Adrenal gland (tissue), 12 donors: ENCODE data around the gene MAD1L1. TPM values are rescaled to one million over a fixed set of nuclear protein-coding genes. Genes with fewer than 3 reads are reported as not detected.
"Not testable (repeated sequence)": the region's sequence is repeated elsewhere in the genome, so short reads cannot be mapped to it uniquely, and the experiment has no call there.

Experiments
- DNase-seq, 7 donors: peaks; one replicate each; pipeline ENCODE4 v3.0.0-alpha.2; 2019 to 2020
- H3K27ac ChIP-seq, 5 donors: fragments of 200-600 bp; sonication (generic) in 4 of 5; 1 replicate in 3 of 5; 2 replicates in 2 of 5; pipeline versions ENCODE4 v1.5.1 to v1.8.0; 2016 to 2020; ENCODE audit warnings: mild to moderate bottlenecking in 1 of 5
- H3K27me3 ChIP-seq: fragments of 200-600 bp; 2 replicates; pipeline ENCODE4 v1.8.0; 2021
- H3K36me3 ChIP-seq, 2 donors: fragments of 200-600 bp; replicated peaks in 1 of 2; 1 replicate in 1 of 2; 2 replicates in 1 of 2; pipeline versions ENCODE4 v1.5.1 to v1.8.0; 2018 to 2022
- H3K4me1 ChIP-seq, 2 donors: fragments of 200-600 bp; replicated peaks in 1 of 2; 1 replicate in 1 of 2; 2 replicates in 1 of 2; pipeline versions ENCODE4 v1.5.1 to v1.8.0; 2018 to 2021
- H3K4me3 ChIP-seq, 4 donors: fragments of 200-600 bp; sonication (generic) in 3 of 4; one replicate each; pipeline ENCODE4 v1.5.1; 2016 to 2018
- H3K9me3 ChIP-seq, 3 donors: fragments of 200-600 bp; sonication (generic) in 1 of 3; replicated peaks in 1 of 3; 1 replicate in 2 of 3; 2 replicates in 1 of 3; pipeline versions ENCODE4 v1.5.1 to v1.8.0; 2016 to 2021
- POLR2A ChIP-seq, 2 donors: fragments of 450-650 bp; IDR thresholded peaks; one replicate each; pipeline ENCODE4 v1.6.1; 2017; ENCODE audit warnings: antibody characterized with exemption in 2 of 2, mild to moderate bottlenecking in 2 of 2, moderate library complexity in 1 of 2
- WGBS, 4 donors: extraction: QIAGEN DNeasy Blood & Tissue Kit in 2 of 4; methylation state at CpG; one replicate each; pipeline versions ENCODE4 v1.1.5 to v1.1.7; 2013 to 2017; 5-methylcytosine and 5-hydroxymethylcytosine counted together
- intact Hi-C, 2 donors: fragments of 100-400 bp; cut with DNase I; formaldehyde crosslinking; loops; one replicate each; pipeline versions ENCODE4 v1.14.1 to v1.15.0; 2022 to 2023
- polyA plus RNA-seq, 3 donors: library from polyadenylated mRNA; stranded (reverse); fragments of 200-250 nt in 2 of 3; fragments of 350-450 nt in 1 of 3; fragmentation: Illumina TruSeq in 1 of 3; extraction: RNeasy Lipid Tissue Mini Kit (QIAGEN cat#74804) in 1 of 3; gene quantifications; one replicate each; pipeline ENCODE4 v1.2.3, GENCODE V29; 2013 to 2014
- total RNA-seq, 9 donors: library from RNA; depleted of rRNA in 4 of 9; stranded (reverse); fragments of >200 nt in 4 of 9; fragments of 120-200 nt in 1 of 9; fragmentation: NEBNext Ultra II Directional in 1 of 9; extraction: Animal tissue kit (Norgen Biotek cat#: 25700) in 1 of 9; gene quantifications; one replicate each; pipeline versions ENCODE4 v1.1.0 to v1.2.4, GENCODE V29; 2013 to 2023
- TF ChIP-seq, protein P1 (sequence below), 6 experiments: fragments of 450-650 bp in 4 of 6; fragments of 200-600 bp in 2 of 6; sonication (generic) in 1 of 6; IDR thresholded peaks; 1 replicate in 5 of 6; 2 replicates in 1 of 6; pipeline versions ENCODE4 v1.5.1 to v1.8.0; 2016 to 2021; ENCODE audit warnings: antibody characterized with exemption in 6 of 6, mild to moderate bottlenecking in 2 of 6, moderate library complexity in 1 of 6
- donor health status: healthy with polysubstance abuse.
- donor health status: Bipolar disorder and iron deficiency.
- donor health status: DM: yes; HTN: yes; CAD: no.
- donor health status: DM: no; HTN: no; CAD: no.
- donor health status: DM: no; HTN: no; CAD: no.
- donor health status: DM: yes; HTN: yes; CAD: no.

Gene MAD1L1
- total and polyA plus RNA-seq, 12 donors, result 6.7 to 87.7 (median 28.9) TPM

DNA sequence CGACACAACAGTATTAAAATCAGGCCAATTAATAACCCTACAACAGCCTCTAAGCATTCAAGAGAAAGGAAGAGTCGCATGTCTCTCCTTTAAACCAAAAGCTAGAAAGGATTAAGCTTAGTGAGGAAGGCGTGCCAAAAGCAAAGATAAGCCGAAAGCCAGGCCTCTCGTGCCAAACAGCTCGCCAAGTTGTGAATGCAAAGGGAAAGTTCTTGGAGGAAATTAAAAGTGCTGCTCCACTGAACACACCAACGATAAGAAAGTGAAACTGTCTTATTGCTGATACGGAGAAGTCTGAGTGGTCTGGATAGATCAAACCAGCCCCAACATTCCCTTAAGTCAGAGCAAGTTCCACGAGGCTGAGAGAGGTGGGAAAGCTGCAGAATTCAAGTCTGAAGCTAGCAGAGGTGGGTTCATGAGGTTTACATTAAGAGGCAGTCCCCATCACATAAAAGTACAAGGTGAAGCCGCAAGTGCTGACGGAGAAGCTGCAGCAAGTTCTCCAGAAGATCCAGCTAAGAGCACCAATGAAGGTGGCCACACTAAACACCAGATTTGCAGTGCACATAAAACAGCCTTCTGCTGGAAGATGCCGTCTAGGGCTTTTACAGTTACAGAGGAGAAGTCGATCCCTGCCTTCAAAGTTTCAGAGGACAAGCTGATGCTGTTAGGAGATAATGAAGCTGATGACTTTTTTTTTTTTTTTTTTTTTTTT lies 194.8 kb downstream of the MAD1L1 start:
- DNase-seq, result peak in 6 of 7 donors; percentile 47 to 79 (median 62)
- 33 to 45% (median 39%) methylated on average over 13 of the region's 13 CpGs for WGBS, 4 donors
- Histone ChIP-seq H3K4me1 (no peaks in the 10 kb centered on the region), H3K27ac (peak overlapping the region in 1 of 5 donors; percentile 38), H3K27me3 (no peaks in the 10 kb centered on the region), H3K4me3 (peak overlapping the region in 1 of 4 donors; percentile 25), H3K9me3 (no peaks in the 10 kb centered on the region), H3K36me3 (no peaks in the 10 kb centered on the region)
- TF ChIP-seq, protein P1, sequence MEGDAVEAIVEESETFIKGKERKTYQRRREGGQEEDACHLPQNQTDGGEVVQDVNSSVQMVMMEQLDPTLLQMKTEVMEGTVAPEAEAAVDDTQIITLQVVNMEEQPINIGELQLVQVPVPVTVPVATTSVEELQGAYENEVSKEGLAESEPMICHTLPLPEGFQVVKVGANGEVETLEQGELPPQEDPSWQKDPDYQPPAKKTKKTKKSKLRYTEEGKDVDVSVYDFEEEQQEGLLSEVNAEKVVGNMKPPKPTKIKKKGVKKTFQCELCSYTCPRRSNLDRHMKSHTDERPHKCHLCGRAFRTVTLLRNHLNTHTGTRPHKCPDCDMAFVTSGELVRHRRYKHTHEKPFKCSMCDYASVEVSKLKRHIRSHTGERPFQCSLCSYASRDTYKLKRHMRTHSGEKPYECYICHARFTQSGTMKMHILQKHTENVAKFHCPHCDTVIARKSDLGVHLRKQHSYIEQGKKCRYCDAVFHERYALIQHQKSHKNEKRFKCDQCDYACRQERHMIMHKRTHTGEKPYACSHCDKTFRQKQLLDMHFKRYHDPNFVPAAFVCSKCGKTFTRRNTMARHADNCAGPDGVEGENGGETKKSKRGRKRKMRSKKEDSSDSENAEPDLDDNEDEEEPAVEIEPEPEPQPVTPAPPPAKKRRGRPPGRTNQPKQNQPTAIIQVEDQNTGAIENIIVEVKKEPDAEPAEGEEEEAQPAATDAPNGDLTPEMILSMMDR (IDR thresholded peaks at IDR 0.05), result no peak
- TF ChIP-seq POLR2A (IDR thresholded peaks at IDR 0.05), result no peak
- intact Hi-C loops, result no loop called here

DNA sequence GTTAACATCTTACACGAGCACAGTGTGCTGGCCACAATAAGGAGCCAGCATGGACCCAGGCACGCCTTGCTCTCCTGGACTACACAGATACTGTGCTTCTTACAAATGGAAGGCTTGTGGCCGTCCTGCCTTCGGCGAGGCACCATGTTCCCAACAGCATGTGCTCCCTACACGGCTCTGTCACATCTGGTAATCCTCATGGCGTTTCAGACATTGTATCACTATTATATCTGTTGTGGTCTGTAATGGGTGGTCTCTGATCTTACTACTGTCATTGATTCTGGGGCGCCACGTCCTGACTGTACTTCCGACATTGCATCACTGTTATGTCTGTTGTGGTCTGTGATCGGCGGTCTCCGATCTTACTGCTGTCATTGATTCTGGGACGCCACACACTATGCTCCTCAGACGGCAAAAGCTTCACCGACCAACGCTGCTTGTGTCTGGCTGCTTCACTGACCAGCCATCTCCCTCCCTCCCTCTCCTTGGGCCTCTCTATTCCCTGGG lies 195.4 kb downstream of the MAD1L1 start:
- DNase-seq, result peak in 1 of 7 donors; percentile 3
- intact Hi-C loops, result no loop called here
- no peaks in the 10 kb centered on the region for H3K4me1 ChIP-seq
- H3K9me3 ChIP-seq, result no peaks in the 10 kb centered on the region
- TF ChIP-seq, protein P1 (IDR thresholded peaks at IDR 0.05), result no peak
- TF ChIP-seq POLR2A (IDR thresholded peaks at IDR 0.05), result no peak
- peak overlapping the region in 1 of 4 donors; percentile 25 for H3K4me3 ChIP-seq
- peak overlapping the region in 1 of 5 donors; percentile 38 for H3K27ac ChIP-seq
- H3K36me3 ChIP-seq, result no peaks in the 10 kb centered on the region
- WGBS, 4 donors, result 72 to 83% (median 80%) methylated on average over 17 of the region's 17 CpGs
- no peaks in the 10 kb centered on the region for H3K27me3 ChIP-seq

DNA sequence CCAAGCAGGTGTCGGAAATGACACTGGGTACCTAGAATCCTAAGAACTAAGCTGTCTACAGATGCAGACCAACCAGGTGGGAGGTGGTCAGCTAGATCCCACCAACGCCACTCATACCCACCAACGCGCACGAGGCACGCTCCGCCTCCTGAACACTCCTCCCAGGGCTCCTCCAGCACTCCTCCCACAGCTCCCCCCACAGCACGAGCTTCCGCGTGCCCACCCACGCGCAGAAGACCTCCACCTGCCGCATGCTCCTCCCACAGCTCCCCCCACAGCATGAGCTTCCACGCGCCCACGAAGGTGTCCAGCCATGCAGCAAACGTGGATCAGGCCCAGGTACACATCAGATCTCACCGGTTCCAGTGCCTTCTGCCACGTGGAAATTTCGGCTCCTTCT lies 196.0 kb downstream of the MAD1L1 start:
- peak in 2 of 7 donors; percentile 1 to 3 for DNase-seq
- Histone ChIP-seq H3K36me3 (no peaks in the 10 kb centered on the region), H3K27ac (no peak overlapping the region), H3K4me3 (no peak overlapping the region), H3K27me3 (no peaks in the 10 kb centered on the region), H3K9me3 (no peaks in the 10 kb centered on the region), H3K4me1 (no peaks in the 10 kb centered on the region)
- intact Hi-C loops, result no loop called here
- WGBS, 4 donors, result 92 to 96% (median 95%) methylated on average over 13 to 20 of the region's 20 CpGs
- TF ChIP-seq POLR2A (IDR thresholded peaks at IDR 0.05), result no peak
- TF ChIP-seq, protein P1 (IDR thresholded peaks at IDR 0.05), result no peak

DNA sequence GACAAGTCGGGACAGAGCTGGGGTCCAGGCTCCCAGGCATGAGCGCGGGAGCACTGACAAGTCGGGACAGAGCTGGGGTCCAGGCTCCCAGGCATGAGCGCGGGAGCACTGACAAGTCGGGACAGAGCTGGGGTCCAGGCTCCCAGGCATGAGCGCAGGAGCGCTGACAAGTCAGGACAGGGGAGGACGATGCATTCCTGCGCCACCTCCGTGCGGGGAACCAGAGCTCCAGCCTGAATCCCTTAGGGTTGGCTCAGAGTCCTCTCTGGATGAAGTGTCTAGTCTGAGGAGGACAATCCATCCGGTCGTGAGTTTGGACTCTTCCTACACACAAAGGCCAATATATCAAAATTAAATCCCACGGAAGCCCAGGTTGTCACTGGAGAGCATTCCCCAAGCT lies 196.5 kb downstream of the MAD1L1 start:
- H3K36me3 ChIP-seq, H3K27ac ChIP-seq, H3K27me3 ChIP-seq, H3K4me3 ChIP-seq, H3K4me1 ChIP-seq, H3K9me3 ChIP-seq, intact Hi-C loops: not testable (repeated sequence)
- DNase-seq, result peak in 1 of 7 donors; percentile 2
- 94 to 100% (median 99%) methylated on average over 2 to 12 of the region's 16 CpGs for WGBS, 4 donors
